Non-pigmented ciliary epithelial cell (primary cell): Measurements from ENCODE around the gene NXN.
A peak's percentile ranks its signal among the peaks of the same experiment; 100 is the strongest.
"Not testable (repeated sequence)": the region's sequence is repeated elsewhere in the genome, so short reads cannot be mapped to it uniquely, and the experiment has no call there.

Source experiments
- DNase-seq: peaks from one replicate; pipeline ENCODE4 v3.0.0-alpha.2; 2010; ENCODE audit warnings: low read depth

Gene NXN

GRCh38 chr17:800446-801242, 178.9 kb downstream of the NXN start:
- no peak for DNase-seq

- DNase-seq = no peak
These were observed 180.3 kb downstream of the NXN start for GRCh38 chr17:799261-799660.

- no peak for DNase-seq
These were observed 181.3 kb downstream of the NXN start for GRCh38 chr17:798246-798645.

GRCh38 chr17:797236-797840, 182.2 kb downstream of the NXN start:
- no peak for DNase-seq

- DNase-seq = no peak
These were observed 183.0 kb downstream of the NXN start for GRCh38 chr17:796609-797008.

- no peak for DNase-seq
These were observed 183.9 kb downstream of the NXN start for GRCh38 chr17:795721-796120.

GRCh38 chr17:795276-795675, 184.3 kb downstream of the NXN start:
- no peak for DNase-seq

- no peak for DNase-seq
These were observed 184.7 kb downstream of the NXN start for GRCh38 chr17:794876-795275.

- no peak for DNase-seq
These were observed 187.3 kb downstream of the NXN start for GRCh38 chr17:792277-792676.

- DNase-seq = no peak
These were observed 187.7 kb downstream of the NXN start for GRCh38 chr17:791829-792228.

- not testable (repeated sequence) for DNase-seq
These were observed 188.7 kb downstream of the NXN start for GRCh38 chr17:790874-791247.

GRCh38 chr17:789931-790873, 189.4 kb downstream of the NXN start:
- DNase-seq = not testable (repeated sequence)

- DNase-seq = no peak
These were observed 190.3 kb downstream of the NXN start for GRCh38 chr17:789160-789840.

- DNase-seq = no peak
These were observed 191.0 kb downstream of the NXN start for GRCh38 chr17:788551-788950.

GRCh38 chr17:787641-788221, 191.8 kb downstream of the NXN start:
- no peak for DNase-seq

GRCh38 chr17:785901-786300, 193.7 kb downstream of the NXN start:
- DNase-seq = not testable (repeated sequence)

GRCh38 chr17:784143-784542, 195.4 kb downstream of the NXN start:
- DNase-seq = no peak

- DNase-seq = peak; percentile 23
These were observed 197.5 kb downstream of the NXN start, which contains the start of the genes GLOD4 and MRM3 for GRCh38 chr17:781805-782731. Gene GLOD4 (minus strand): TSS chr17:782280. CDS start chr17:782255, 25 bp downstream. Gene MRM3 (plus strand): TSS chr17:782353. CDS start chr17:782379, 26 bp downstream.

- DNase-seq = no peak
These were observed 201.5 kb downstream of the NXN start for GRCh38 chr17:778096-778495.

- no peak for DNase-seq
These were observed 205.3 kb downstream of the NXN start for GRCh38 chr17:774313-774584.
